Measurements from ENCODE around the gene GRM4.

DNA sequence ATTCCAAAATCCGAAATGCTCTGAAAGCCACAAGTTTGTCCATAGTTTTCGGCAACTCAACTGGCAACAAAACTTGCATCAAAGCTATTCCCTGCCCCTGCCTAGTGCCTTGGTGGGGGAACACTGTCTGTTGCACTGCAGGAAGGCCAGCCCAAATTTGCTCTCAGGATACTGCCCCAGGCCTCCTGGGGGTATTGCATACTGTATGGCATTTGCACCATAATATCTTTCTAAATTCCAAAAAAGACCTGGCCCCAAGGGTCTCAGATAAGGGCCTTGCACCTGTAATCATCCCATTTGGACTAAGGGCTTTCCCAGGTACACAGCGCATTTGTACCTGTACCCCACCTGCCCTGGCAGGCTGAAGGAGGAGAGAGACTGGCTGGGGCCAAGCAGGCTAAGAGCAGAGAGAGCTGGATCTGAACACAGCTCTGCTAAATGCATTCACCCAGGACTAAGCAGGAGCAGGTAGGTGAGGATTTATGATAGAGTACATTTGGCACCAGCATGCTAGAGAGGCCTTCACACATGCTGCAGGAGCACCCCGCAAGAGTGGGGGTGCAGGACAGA lies 4.0 kb upstream of the GRM4 start:
- TF ChIP-seq EZH2 (IDR thresholded peaks at IDR 0.05) (no peak), POLR2AphosphoS5 (IDR thresholded peaks at IDR 0.05; ENCODE audit: borderline replicate concordance, low read depth, low read length) (no peak)

All from SK-N-MC (cell line).